ENCODE data around the gene MS4A10. TPM values are rescaled to one million over a fixed set of nuclear protein-coding genes. Genes with fewer than 3 reads are reported as not detected.

The MS4A10 gene
- total RNA-seq, 1 experiment from 2014 or later: not detected

DNA sequence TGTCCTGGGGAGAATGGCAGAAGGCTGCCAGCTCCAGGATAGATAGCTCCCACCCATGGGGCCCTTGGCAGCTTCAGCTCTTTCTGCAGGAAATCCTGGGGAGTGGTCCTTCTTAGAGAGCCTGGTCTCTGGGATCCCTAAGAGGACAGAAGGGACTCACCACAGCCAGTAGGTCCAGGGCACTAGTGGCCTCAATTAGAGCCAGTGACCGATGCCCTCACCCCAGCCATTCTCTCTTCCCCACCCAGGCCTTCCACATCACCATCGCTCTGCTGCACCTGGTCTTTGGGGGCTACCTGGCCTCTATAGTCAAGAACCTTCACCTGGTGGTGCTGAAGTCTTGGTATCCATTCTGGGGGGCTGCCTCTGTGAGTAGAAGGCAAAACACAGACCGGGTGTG is 5.6 kb downstream of the MS4A10 start (continued):
- no peak for TF ChIP-seq ARID4B (CRISPR knock-in tag; IDR thresholded peaks at IDR 0.05; ENCODE audit: borderline replicate concordance)

DNA sequence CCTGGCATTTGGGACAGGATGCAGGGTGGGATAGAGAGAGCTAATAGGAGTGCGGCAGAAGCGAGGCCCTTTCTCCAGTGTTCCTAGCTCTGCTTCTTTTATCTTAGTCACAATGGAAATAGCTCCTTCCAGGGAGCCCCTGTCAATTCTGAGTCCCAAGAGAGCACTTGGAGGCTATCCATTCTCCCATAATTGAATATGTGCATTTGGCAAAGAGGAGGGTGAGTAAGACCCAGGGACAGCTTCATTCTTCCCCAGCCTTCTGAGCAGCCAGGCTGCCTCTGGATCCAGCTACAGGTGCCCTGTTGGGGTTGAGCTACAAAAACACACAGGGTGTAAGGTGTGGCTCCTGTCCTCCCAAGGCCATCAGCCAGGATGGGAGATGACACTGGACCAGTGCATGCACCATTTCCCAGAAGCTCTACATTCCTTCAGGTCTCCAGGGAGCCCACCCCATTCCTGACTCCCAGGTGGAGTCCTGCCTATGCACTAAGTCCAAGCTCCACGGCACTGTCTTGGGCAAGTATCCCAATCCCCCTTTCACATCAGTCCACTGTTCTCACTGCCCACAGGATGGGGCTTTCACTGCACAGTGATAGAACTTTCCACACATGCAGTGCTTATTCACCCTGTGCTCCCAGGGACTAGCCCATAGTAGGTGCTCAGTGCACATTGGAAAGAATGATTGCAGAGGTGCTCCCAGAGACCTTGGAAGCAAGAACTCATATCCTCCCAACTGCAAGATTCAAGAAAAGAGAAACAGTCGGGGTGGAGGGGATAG is 6.2 kb downstream of the MS4A10 start:
- DNase-seq (ENCODE audit: low spot score) (no peak), ATAC-seq (no peak)
- CTCF ChIA-PET: interaction anchor here (0.9 to 1.5 kb wide), 3 partner anchors 16 to 108 kb away, joined by 3 to 7 read pairs (median 3); no protein-coding TSS in a partner anchor
- H3K36me3 Mint-ChIP-seq: peaks cover 23% of the 10 kb centered on the region
- no peaks in the 10 kb centered on the region for H3K4me1 Mint-ChIP-seq
- peaks cover 19% of the 10 kb centered on the region for H3K27me3 Mint-ChIP-seq (ENCODE audit: low read depth)
- TF ChIP-seq OVOL2 (CRISPR knock-in tag; IDR thresholded peaks at IDR 0.05; ENCODE audit: borderline replicate concordance) (no peak), CBFB (CRISPR knock-in tag; IDR thresholded peaks at IDR 0.05; ENCODE audit: low read depth) (no peak), ZNF281 (CRISPR knock-in tag; IDR thresholded peaks at IDR 0.05) (no peak), AFF4 (CRISPR knock-in tag; IDR thresholded peaks at IDR 0.05; ENCODE audit: borderline replicate concordance) (no peak), RELA (CRISPR knock-in tag; IDR thresholded peaks at IDR 0.05; ENCODE audit: borderline replicate concordance) (no peak), PRRX2 (CRISPR knock-in tag; IDR thresholded peaks at IDR 0.05) (no peak), MLX (CRISPR knock-in tag; IDR thresholded peaks at IDR 0.05) (no peak), MYBL2 (CRISPR knock-in tag; IDR thresholded peaks at IDR 0.05) (no peak)
- TF ChIP-seq, protein P1, sequence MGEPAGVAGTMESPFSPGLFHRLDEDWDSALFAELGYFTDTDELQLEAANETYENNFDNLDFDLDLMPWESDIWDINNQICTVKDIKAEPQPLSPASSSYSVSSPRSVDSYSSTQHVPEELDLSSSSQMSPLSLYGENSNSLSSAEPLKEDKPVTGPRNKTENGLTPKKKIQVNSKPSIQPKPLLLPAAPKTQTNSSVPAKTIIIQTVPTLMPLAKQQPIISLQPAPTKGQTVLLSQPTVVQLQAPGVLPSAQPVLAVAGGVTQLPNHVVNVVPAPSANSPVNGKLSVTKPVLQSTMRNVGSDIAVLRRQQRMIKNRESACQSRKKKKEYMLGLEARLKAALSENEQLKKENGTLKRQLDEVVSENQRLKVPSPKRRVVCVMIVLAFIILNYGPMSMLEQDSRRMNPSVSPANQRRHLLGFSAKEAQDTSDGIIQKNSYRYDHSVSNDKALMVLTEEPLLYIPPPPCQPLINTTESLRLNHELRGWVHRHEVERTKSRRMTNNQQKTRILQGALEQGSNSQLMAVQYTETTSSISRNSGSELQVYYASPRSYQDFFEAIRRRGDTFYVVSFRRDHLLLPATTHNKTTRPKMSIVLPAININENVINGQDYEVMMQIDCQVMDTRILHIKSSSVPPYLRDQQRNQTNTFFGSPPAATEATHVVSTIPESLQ (CRISPR knock-in tag; IDR thresholded peaks at IDR 0.05): no peak
- TF ChIP-seq, protein P2, sequence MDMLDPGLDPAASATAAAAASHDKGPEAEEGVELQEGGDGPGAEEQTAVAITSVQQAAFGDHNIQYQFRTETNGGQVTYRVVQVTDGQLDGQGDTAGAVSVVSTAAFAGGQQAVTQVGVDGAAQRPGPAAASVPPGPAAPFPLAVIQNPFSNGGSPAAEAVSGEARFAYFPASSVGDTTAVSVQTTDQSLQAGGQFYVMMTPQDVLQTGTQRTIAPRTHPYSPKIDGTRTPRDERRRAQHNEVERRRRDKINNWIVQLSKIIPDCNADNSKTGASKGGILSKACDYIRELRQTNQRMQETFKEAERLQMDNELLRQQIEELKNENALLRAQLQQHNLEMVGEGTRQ (CRISPR knock-in tag; IDR thresholded peaks at IDR 0.05): no peak
- POLR2A ChIA-PET: no interaction called here
- no peak overlapping the region for H3K27ac Mint-ChIP-seq
- no peak overlapping the region for H3K4me3 Mint-ChIP-seq
- H3K9me3 Mint-ChIP-seq: peaks cover 44% of the 10 kb centered on the region

Data from WTC11 (cell line).